Measurements from ENCODE around the gene SLC25A39. TPM values are rescaled to one million over a fixed set of nuclear protein-coding genes. Genes with fewer than 3 reads are reported as not detected.
A peak's percentile ranks its signal among the peaks of the same experiment; 100 is the strongest.

The SLC25A39 gene
- total RNA-seq, 1 donor from 2014 or later = 88.8 TPM

- DNase-seq = no peak
Observed at GRCh38 chr17:44311562-44312181, 13.0 kb downstream of the SLC25A39 start.

GRCh38 chr17:44310609-44311376, 13.8 kb downstream of the SLC25A39 start:
- DNase-seq = no peak

- DNase-seq = no peak
Observed at GRCh38 chr17:44310188-44310587, 14.4 kb downstream of the SLC25A39 start.

- DNase-seq = no peak
Observed at GRCh38 chr17:44309472-44309871, 15.2 kb downstream of the SLC25A39 start.

GRCh38 chr17:44308865-44309264, 15.8 kb downstream of the SLC25A39 start:
- no peak for DNase-seq

GRCh38 chr17:44308320-44308818, 16.3 kb downstream of the SLC25A39 start, which contains the start of gene RUNDC3A:
TSS of gene RUNDC3A (plus strand) at chr17:44308601. CDS start at chr17:44308833, 232 bp downstream.
- peak; percentile 85 for DNase-seq

- DNase-seq = no peak
Observed at GRCh38 chr17:44307387-44308186, 17.0 kb downstream of the SLC25A39 start.

- no peak for DNase-seq
Observed at GRCh38 chr17:44304651-44305050, 20.0 kb downstream of the SLC25A39 start.

GRCh38 chr17:44297975-44298374, 26.6 kb downstream of the SLC25A39 start:
- no peak for DNase-seq

GRCh38 chr17:44293509-44294226, 31.0 kb downstream of the SLC25A39 start:
- DNase-seq = no peak

- no peak for DNase-seq
Observed at GRCh38 chr17:44287651-44288050, 37.0 kb downstream of the SLC25A39 start.

GRCh38 chr17:44284024-44284400, 40.6 kb downstream of the SLC25A39 start:
- no peak for DNase-seq

- no peak for DNase-seq
Observed at GRCh38 chr17:44283344-44284023, 41.1 kb downstream of the SLC25A39 start.

GRCh38 chr17:44282264-44282663, 42.4 kb downstream of the SLC25A39 start:
- DNase-seq = no peak

GRCh38 chr17:44281570-44281969, 43.1 kb downstream of the SLC25A39 start:
- no peak for DNase-seq

GRCh38 chr17:44280392-44280937, 44.2 kb downstream of the SLC25A39 start:
- DNase-seq = no peak

GRCh38 chr17:44279666-44280391, 44.8 kb downstream of the SLC25A39 start:
- DNase-seq = peak; percentile 87

- DNase-seq = no peak
Observed at GRCh38 chr17:44279346-44279665, 45.3 kb downstream of the SLC25A39 start.

- no peak for DNase-seq
Observed at GRCh38 chr17:44277976-44278375, 46.6 kb downstream of the SLC25A39 start.

GRCh38 chr17:44273607-44274006, 51.0 kb downstream of the SLC25A39 start:
- no peak for DNase-seq

- DNase-seq = no peak
Observed at GRCh38 chr17:44272954-44273353, 51.7 kb downstream of the SLC25A39 start.

All from dermis blood vessel endothelial cell (primary cell).